OCI-LY1 (cell line): Measurements from ENCODE around the gene CFAP46.

Experiments used
- H2AFZ ChIP-seq: fragments of 200-600 bp; sonication (generic), shearing (Covaris generic); 2 replicates; pipeline ENCODE4 v1.6.0; 2014; ENCODE audit warnings: antibody characterized with exemption, mild to moderate bottlenecking, low read length
- H3F3A ChIP-seq: fragments of 200-600 bp; sonication (generic), shearing (Covaris generic); 2 replicates; pipeline ENCODE4 v1.6.0; 2014; ENCODE audit warnings: mild to moderate bottlenecking, antibody characterized with exemption, low read length, moderate library complexity; ENCODE audit not compliant: insufficient read depth
- H3K27ac ChIP-seq: fragments of 200-600 bp; sonication (generic); 2 replicates; pipeline ENCODE4 v1.5.1; 2014; ENCODE audit warnings: low read length, mixed run types, mild to moderate bottlenecking, low read depth; ENCODE audit not compliant: poor library complexity, severe bottlenecking
- H3K27me3 ChIP-seq: fragments of 200-600 bp; sonication (generic); 2 replicates; pipeline ENCODE4 v1.6.0; 2014; ENCODE audit warnings: antibody characterized with exemption, mild to moderate bottlenecking, low read length, moderate library complexity; ENCODE audit not compliant: insufficient read depth
- H3K36me3 ChIP-seq: fragments of 200-600 bp; sonication (generic); 2 replicates; pipeline ENCODE4 v1.6.1; 2014; ENCODE audit warnings: mild to moderate bottlenecking, antibody characterized with exemption, low read length, moderate library complexity, mixed read lengths; ENCODE audit not compliant: insufficient read depth
- H3K4me1 ChIP-seq: fragments of 200-600 bp; sonication (generic); 2 replicates; pipeline ENCODE4 v1.5.1; 2014; ENCODE audit warnings: mild to moderate bottlenecking, low read length, moderate library complexity; ENCODE audit not compliant: insufficient read depth, severe bottlenecking
- H3K4me2 ChIP-seq: fragments of 200-600 bp; sonication (generic), shearing (Covaris generic); 2 replicates; pipeline ENCODE4 v1.6.1; 2014; ENCODE audit warnings: low read length
- H3K4me3 ChIP-seq: fragments of 200-600 bp; sonication (generic); 2 replicates; pipeline ENCODE4 v1.5.1; 2014; ENCODE audit warnings: low read length, low read depth, mild to moderate bottlenecking, mixed read lengths; ENCODE audit not compliant: poor library complexity, severe bottlenecking
- H3K79me2 ChIP-seq: fragments of 200-600 bp; shearing (Covaris generic); 2 replicates; pipeline ENCODE4 v1.6.1; 2016; ENCODE audit warnings: mixed run types, low read length, mixed read lengths; ENCODE audit not compliant: insufficient read depth
- H3K9ac ChIP-seq: fragments of 200-600 bp; sonication (generic), shearing (Covaris generic); 2 replicates; pipeline ENCODE4 v1.6.1; 2014; ENCODE audit warnings: mild to moderate bottlenecking, low read length, mixed read lengths
- H3K9me2 ChIP-seq: fragments of 200-600 bp; sonication (generic), shearing (Covaris generic); 2 replicates; pipeline ENCODE4 v1.6.1; 2014; ENCODE audit warnings: low read depth, mild to moderate bottlenecking, low read length, mixed read lengths
- H3K9me3 ChIP-seq: fragments of 200-600 bp; shearing (Covaris generic); 2 replicates; pipeline ENCODE4 v1.6.1; 2014; ENCODE audit warnings: low read length, mixed read lengths
- H4K20me1 ChIP-seq: fragments of 200-600 bp; sonication (generic), shearing (Covaris generic); 2 replicates; pipeline ENCODE4 v1.6.0; 2016; ENCODE audit warnings: mild to moderate bottlenecking, low read length; ENCODE audit not compliant: insufficient read depth
- CTCF ChIP-seq: fragments of 200-600 bp; sonication (generic), shearing (Covaris generic); IDR thresholded peaks from 2 replicates; pipeline ENCODE4 v1.5.1; 2017; ENCODE audit warnings: mild to moderate bottlenecking, antibody characterized with exemption, low read length, moderate library complexity, mixed read lengths
- EZH2 ChIP-seq: fragments of 200-600 bp; sonication (generic), shearing (Covaris generic); IDR thresholded peaks from 2 replicates; pipeline ENCODE4 v1.8.0; 2017; ENCODE audit warnings: borderline replicate concordance, mixed run types, mild to moderate bottlenecking, antibody characterized with exemption, low read length, moderate library complexity, mixed read lengths

CFAP46 gene

GRCh38 chr10:132981173-132981555 lies 38.8 kb upstream of the CFAP46 start:
- Histone ChIP-seq H3K36me3 (no peaks in the 10 kb centered on the region), H3K9ac (no peak overlapping the region), H2AFZ (no peak overlapping the region), H3K27me3 (no peaks in the 10 kb centered on the region), H3K9me2 (no peaks in the 10 kb centered on the region), H3F3A (no peaks in the 10 kb centered on the region), H3K4me1 (no peaks in the 10 kb centered on the region), H3K27ac (no peak overlapping the region), H4K20me1 (no peaks in the 10 kb centered on the region), H3K4me2 (no peak overlapping the region), H3K79me2 (no peaks in the 10 kb centered on the region), H3K4me3 (no peak overlapping the region), H3K9me3 (no peaks in the 10 kb centered on the region)
- no peak for TF ChIP-seq CTCF
- no peak for TF ChIP-seq EZH2

- H3K4me2 ChIP-seq = no peak overlapping the region
- no peaks in the 10 kb centered on the region for H3K79me2 ChIP-seq
- no peaks in the 10 kb centered on the region for H3K9me2 ChIP-seq
- H3F3A ChIP-seq = no peaks in the 10 kb centered on the region
- no peak overlapping the region for H2AFZ ChIP-seq
- no peak overlapping the region for H3K9ac ChIP-seq
- H3K27ac ChIP-seq = no peak overlapping the region
- H3K36me3 ChIP-seq = no peaks in the 10 kb centered on the region
- TF ChIP-seq CTCF (no peak), EZH2 (no peak)
- H3K4me3 ChIP-seq = no peak overlapping the region
- no peaks in the 10 kb centered on the region for H4K20me1 ChIP-seq
- H3K27me3 ChIP-seq = no peaks in the 10 kb centered on the region
- no peaks in the 10 kb centered on the region for H3K4me1 ChIP-seq
- no peaks in the 10 kb centered on the region for H3K9me3 ChIP-seq
These were observed 38.2 kb upstream of the CFAP46 start for GRCh38 chr10:132980426-132981172.

- Histone ChIP-seq H3K9me3 (no peaks in the 10 kb centered on the region), H3K9ac (no peak overlapping the region), H3K4me3 (no peak overlapping the region), H2AFZ (no peak overlapping the region), H3F3A (no peaks in the 10 kb centered on the region), H3K27ac (no peak overlapping the region), H4K20me1 (no peaks in the 10 kb centered on the region), H3K4me2 (no peak overlapping the region), H3K4me1 (no peaks in the 10 kb centered on the region), H3K9me2 (no peaks in the 10 kb centered on the region), H3K36me3 (no peaks in the 10 kb centered on the region), H3K79me2 (no peaks in the 10 kb centered on the region), H3K27me3 (no peaks in the 10 kb centered on the region)
- TF ChIP-seq EZH2 (no peak), CTCF (no peak)
These were observed 37.4 kb upstream of the CFAP46 start for GRCh38 chr10:132979491-132980425.
